ENCODE results near the gene TMC8.

The TMC8 gene

GRCh38 chr17:78183916-78184315 is 53.3 kb downstream of the TMC8 start:
- DNase-seq: no peak

GRCh38 chr17:78184351-78184750 is 53.8 kb downstream of the TMC8 start:
- DNase-seq: no peak

- no peak for DNase-seq
Observed at GRCh38 chr17:78184868-78185267, 54.3 kb downstream of the TMC8 start.

- no peak for DNase-seq
Observed at GRCh38 chr17:78185981-78186691, 55.6 kb downstream of the TMC8 start.

- peak; percentile 88 for DNase-seq
Observed at GRCh38 chr17:78186692-78187595, 56.4 kb downstream of the TMC8 start, which contains the start of the genes AFMID and TK1. TSS of gene AFMID (plus strand) at chr17:78187362. CDS start at chr17:78187371, 9 bp downstream. TSS of gene TK1 (minus strand) at chr17:78187052. CDS start at chr17:78186994, 58 bp downstream.
